PFSK-1 (cell line): ENCODE results near the gene ZC3H4.

ENCODE experiments used
- FOXP2 ChIP-seq: optimal IDR thresholded peaks from 2 replicates; pipeline ENCODE3; 2011; ENCODE audit warnings: borderline replicate concordance, control low read depth, inconsistent platforms; ENCODE audit not compliant: insufficient read depth; ENCODE audit errors: extremely low read length, extremely low read depth
- SIN3A ChIP-seq: IDR thresholded peaks from 2 replicates; pipeline ENCODE4 v1.6.1; 2012; ENCODE audit warnings: mild to moderate bottlenecking, low read length, moderate library complexity, borderline replicate concordance; ENCODE audit not compliant: insufficient read depth

GRCh38 chr19:47123406-47123805 lies 9.8 kb upstream of the ZC3H4 start:
- TF ChIP-seq FOXP2 (no peak), SIN3A (no peak)
